Left hindlimb (tissue), 1 donor: ENCODE results near the gene LAMTOR5.
"Not testable (repeated sequence)": the region's sequence is repeated elsewhere in the genome, so short reads cannot be mapped to it uniquely, and the experiment has no call there.

ENCODE experiments used
- DNase-seq: peaks from one replicate; pipeline ENCODE4 v3.0.0-alpha.2; 2018

LAMTOR5 gene

GRCh38 chr1:110425612-110426152 lies 18.2 kb upstream of the LAMTOR5 start:
- peak; percentile 49 for DNase-seq

GRCh38 chr1:110424699-110425611 lies 17.5 kb upstream of the LAMTOR5 start:
- DNase-seq, result no peak

GRCh38 chr1:110420874-110421793 lies 13.6 kb upstream of the LAMTOR5 start:
- DNase-seq, result no peak

GRCh38 chr1:110420023-110420662 lies 12.6 kb upstream of the LAMTOR5 start:
- DNase-seq, result no peak

GRCh38 chr1:110418729-110419128 lies 11.2 kb upstream of the LAMTOR5 start:
- no peak for DNase-seq

- DNase-seq, result not testable (repeated sequence)
These were observed 5.6 kb upstream of the LAMTOR5 start for GRCh38 chr1:110413045-110413444.

- DNase-seq, result peak; percentile 48
These were observed 5.1 kb upstream of the LAMTOR5 start for GRCh38 chr1:110412576-110412975.

GRCh38 chr1:110411173-110411735 lies 3.8 kb upstream of the LAMTOR5 start:
- no peak for DNase-seq

- DNase-seq, result no peak
These were observed 1.8 kb upstream of the LAMTOR5 start for GRCh38 chr1:110409316-110409715.

GRCh38 chr1:110408488-110408887 lies 994 bp upstream of the LAMTOR5 start:
- DNase-seq, result no peak

GRCh38 chr1:110406407-110406806 lies 1.1 kb downstream of the LAMTOR5 start:
- not testable (repeated sequence) for DNase-seq

- no peak for DNase-seq
These were observed 3.1 kb downstream of the LAMTOR5 start for GRCh38 chr1:110404401-110404800.

- DNase-seq, result no peak
These were observed 3.7 kb downstream of the LAMTOR5 start for GRCh38 chr1:110403805-110404204.

GRCh38 chr1:110396259-110396958 lies 11.1 kb downstream of the LAMTOR5 start:
- not testable (repeated sequence) for DNase-seq

GRCh38 chr1:110394493-110394820 lies 13.0 kb downstream of the LAMTOR5 start:
- no peak for DNase-seq

GRCh38 chr1:110393691-110394492 lies 13.6 kb downstream of the LAMTOR5 start:
- DNase-seq, result no peak

- DNase-seq, result no peak
These were observed 14.2 kb downstream of the LAMTOR5 start for GRCh38 chr1:110393286-110393685.

GRCh38 chr1:110390692-110391245 lies 16.7 kb downstream of the LAMTOR5 start, which contains the start of gene SLC16A4:
Gene SLC16A4, minus strand, starts transcription at chr1:110391026. Its CDS starts 1,703 bp downstream, at chr1:110389323.
- peak; percentile 69 for DNase-seq

GRCh38 chr1:110390096-110390495 lies 17.4 kb downstream of the LAMTOR5 start:
- peak; percentile 45 for DNase-seq

GRCh38 chr1:110387048-110387754 lies 20.3 kb downstream of the LAMTOR5 start:
- DNase-seq, result no peak
